HG02610 (cell line): Measurements from ENCODE around the gene SH3GL1.
"Not testable (repeated sequence)": the region's sequence is repeated elsewhere in the genome, so short reads cannot be mapped to it uniquely, and the experiment has no call there.

Source experiments
- ATAC-seq: cut with Tn5 transposase; IDR thresholded peaks from one replicate; pipeline ENCODE4 v1.9.1; 2021; ENCODE audit warnings: mild to moderate bottlenecking, moderate library complexity; ENCODE audit not compliant: unreplicated experiment

The SH3GL1 gene

GRCh38 chr19:4347521-4347920, 52.8 kb downstream of the SH3GL1 start:
- no peak for ATAC-seq

- no peak for ATAC-seq
Measured at GRCh38 chr19:4346020-4346383, 54.3 kb downstream of the SH3GL1 start.

- ATAC-seq = no peak
Measured at GRCh38 chr19:4345342-4346019, 54.9 kb downstream of the SH3GL1 start.

DNA sequence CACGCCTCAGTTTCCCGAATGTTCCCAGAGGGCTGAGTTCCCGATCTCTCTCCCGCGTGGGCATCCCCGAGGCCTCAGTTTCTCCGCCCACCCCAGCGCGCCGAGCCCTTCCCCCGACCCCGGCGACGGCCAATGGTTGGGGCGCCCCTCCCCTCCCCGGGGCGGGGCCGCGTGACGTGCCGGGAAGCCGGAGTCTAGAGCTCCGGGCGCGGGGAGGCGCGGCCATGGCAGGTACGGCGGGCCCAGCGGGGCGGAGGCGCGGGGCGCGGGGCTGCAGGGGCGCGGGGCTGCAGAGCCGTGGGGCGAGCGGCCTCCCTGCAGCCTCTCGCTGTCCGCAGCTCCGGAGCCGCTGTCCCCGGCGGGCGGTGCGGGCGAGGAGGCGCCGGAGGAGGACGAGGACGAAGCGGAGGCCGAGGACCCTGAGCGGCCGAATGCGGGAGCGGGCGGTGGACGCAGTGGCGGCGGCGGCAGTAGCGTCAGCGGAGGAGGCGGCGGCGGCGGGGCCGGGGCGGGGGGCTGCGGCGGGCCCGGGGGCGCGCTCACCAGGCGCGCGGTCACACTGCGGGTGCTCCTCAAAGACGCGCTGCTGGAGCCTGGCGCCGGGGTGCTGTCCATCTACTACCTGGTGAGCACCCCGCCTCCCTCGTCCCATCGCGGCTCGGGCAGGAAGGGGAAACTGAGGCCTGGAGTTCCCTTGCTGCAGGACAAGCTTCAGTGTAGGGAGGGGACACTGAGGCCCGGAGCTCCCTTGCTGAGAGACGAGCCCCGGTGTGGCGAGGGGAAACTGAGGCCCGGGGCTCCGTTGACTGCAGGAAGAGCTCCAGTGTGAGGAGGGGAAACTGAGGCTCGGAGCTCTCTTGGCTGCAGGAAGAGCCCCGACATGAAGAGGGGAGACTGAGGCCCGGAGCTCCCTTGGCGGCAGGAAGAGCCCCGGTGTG, 56.7 kb downstream of the SH3GL1 start, which contains the start of gene MPND:
MPND (plus strand) TSS at position 193 of the 938 bp plus-strand sequence; CDS start at position 225, 32 bp downstream.
- ATAC-seq = peak; percentile 54

- peak; percentile 91 for ATAC-seq
Measured at GRCh38 chr19:4342615-4343369, 57.6 kb downstream of the SH3GL1 start.

GRCh38 chr19:4342314-4342614, 58.1 kb downstream of the SH3GL1 start:
- no peak for ATAC-seq

DNA sequence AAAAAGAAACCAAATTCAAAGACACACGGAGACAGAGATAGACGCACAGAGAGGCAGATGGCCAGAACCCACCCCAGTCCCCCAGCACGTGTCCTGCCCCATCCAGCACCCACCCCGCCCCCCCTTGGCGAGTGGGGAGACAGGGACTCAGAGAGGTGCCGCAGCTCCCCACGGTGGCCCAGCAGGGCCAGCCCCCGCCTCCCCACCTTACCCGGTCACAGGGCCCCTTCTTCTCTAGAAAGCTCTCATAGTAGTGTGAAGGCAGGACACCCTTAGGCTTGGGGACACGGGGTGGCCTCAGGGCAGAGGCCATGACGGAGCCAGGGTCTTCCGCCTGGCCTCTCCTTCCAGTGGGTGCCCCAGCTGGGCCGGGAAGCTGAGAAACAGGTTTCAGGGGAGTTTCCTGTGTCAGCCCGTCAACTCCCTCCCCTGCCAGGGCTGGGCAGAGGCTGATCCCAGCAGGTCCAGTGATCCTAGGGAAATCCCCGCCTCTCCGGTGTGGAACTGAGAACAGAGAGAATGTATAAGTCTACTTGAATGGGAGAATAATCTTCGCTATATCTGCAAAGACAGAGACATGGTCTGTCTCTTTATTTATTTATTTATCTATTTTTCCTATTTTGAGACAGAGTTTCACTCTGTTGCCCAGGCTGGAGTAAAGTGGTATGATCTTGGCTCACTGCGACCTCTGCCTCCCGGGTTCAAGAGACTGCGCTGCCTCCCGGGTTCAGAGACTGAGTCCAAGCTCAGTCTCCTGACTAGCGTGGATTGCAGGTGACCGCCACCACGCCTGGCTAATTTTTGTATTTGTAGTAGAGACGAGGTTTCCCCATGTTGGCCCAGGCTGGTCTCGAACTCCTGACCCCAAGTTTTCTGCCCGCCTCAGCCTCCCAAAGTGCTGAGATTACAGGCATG, 61.6 kb downstream of the SH3GL1 start, which contains the start of gene STAP2:
STAP2 (minus strand) TSS at position 387 of the 915 bp plus-strand sequence; CDS start at position 313, 74 bp downstream.
- no peak for ATAC-seq

DNA sequence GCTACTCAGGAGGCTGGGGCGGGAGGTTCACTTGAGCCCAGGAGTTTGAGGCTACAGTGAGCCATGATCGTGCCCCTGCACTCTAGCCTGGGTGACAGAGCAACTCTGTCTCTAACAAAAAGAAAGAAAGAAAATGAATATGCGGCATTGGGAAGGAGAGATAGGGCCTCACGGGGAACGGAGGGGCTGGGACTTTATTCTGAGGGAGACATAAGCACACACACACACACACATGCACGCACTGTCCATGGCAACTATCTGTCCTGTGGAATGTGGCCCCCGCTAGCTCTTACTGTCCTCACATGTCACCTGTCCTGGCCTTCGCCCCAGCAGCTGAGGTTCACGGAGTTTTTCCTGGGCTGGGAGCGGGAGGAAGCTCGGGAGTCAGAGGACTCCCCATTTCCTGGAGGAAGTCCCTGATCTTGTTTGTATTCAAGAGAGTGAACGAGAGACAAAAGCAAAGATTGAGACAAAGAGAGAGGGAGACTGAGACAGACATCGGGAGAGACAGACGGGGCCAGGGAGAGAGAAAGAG, 62.4 kb downstream of the SH3GL1 start:
- ATAC-seq = no peak

DNA sequence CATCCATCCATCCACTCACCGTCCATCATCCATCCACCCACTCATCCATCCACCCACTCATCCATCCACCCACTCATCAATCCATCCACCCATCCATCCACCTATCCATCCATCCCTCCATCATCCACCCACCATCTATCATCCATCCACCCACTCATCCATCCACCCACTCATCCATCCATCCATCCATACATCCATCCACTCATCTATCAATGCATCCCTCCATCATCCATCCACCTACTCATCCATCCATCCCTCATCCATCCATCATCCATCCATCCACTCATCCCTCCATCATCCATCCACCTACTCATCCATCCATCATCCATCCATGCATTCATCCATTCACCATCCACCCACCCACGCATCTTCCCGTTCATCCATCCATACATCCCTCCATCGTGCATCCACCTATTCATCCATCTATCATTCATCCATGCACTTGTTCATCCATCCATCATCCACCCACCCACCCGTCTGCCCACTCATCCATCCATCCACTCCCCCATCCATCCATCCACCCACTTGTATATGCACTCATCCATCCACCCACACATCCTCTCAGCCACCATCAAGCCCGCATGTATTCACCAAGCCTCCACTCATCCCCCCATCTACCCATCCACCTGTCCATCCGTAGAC, 65.3 kb downstream of the SH3GL1 start:
- no peak for ATAC-seq

DNA sequence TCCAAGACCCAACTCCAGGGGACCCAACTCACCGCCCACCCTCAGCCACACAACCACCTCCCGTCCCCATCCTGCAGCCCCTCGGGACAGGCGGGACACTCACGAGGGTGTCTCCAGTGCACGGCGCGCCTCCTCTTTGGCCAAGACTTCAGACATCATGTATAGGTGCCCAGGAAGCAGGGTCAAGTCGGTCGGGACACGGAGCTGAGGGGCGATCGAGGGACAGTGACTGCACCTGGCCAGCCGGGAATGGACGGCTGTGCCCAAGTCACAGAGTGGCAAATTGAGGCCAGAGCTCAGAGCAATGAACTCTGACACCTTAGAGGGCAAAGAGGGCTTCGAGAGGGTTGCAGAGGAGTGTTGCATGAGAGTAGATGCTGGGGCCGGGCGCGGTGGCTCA, 70.5 kb downstream of the SH3GL1 start:
- ATAC-seq = no peak

GRCh38 chr19:4328991-4329681, 71.2 kb downstream of the SH3GL1 start:
- not testable (repeated sequence) for ATAC-seq

DNA sequence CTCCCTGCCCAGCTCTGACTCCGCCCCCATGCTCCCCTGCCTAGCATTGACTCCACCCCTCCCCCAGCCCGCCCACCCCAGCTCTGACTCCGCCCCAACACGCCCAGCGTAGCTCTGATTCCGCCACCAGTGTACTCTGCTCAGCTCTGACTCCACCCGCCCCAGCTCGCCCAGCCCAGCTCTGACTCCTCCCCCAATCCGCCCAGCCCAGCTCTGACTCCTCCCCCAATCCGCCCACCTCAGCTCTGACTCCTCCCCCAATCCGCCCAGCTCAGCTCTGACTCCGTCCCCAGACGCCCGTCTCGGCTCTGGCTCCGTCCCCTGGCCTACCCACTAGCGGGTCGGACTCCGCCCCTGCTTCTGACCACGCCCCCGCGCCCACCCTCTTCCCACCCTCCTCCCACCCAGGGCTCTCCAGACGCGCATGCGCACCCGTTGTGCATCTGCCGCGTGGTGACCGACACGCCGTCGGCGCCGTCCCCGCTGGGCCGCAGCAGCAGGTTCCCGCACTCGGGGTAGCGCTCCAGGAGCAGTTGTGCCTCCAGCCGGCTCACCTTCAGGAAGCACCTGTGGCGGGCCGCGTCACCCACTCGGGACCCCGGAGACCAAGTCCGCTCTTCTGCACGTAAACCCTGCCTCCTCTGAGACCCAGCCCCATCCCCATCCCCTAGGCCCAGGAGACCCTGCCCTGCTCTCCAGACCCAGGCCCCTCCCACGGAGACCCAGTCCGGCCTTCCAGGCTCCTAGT, 71.9 kb downstream of the SH3GL1 start:
- peak; percentile 79 for ATAC-seq

GRCh38 chr19:4327877-4328242, 72.5 kb downstream of the SH3GL1 start:
- no peak for ATAC-seq

DNA sequence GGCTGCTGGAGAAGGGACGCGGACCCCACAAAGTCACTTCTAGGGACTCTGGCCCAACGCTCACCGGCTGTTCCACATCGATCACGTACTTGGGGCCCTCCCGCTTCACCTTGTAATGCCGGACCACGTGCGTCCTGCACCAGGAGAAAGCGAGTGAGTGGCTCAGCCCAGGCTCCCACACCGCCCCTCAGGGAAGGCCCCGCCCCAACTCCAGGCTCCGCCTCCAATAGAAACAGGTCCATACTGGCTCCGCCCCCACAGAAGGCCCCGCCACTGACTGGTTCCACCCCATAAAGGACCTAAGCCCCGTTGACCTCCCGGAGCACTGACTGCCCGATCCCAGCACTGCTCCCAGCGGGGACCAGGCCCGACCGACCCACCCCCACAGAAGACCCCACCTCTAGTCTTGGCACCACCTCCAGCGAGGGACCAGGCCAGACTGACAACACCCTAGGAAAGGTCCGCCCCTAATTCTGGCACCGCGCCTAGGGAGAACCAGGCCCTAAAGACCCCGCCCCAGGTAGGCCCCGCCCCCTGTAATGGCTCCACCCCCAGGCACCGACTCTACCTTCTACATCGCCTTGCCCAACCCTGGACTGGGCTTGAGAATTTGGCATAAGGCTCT, 73.0 kb downstream of the SH3GL1 start:
- no peak for ATAC-seq

GRCh38 chr19:4326837-4327251, 73.5 kb downstream of the SH3GL1 start:
- no peak for ATAC-seq

DNA sequence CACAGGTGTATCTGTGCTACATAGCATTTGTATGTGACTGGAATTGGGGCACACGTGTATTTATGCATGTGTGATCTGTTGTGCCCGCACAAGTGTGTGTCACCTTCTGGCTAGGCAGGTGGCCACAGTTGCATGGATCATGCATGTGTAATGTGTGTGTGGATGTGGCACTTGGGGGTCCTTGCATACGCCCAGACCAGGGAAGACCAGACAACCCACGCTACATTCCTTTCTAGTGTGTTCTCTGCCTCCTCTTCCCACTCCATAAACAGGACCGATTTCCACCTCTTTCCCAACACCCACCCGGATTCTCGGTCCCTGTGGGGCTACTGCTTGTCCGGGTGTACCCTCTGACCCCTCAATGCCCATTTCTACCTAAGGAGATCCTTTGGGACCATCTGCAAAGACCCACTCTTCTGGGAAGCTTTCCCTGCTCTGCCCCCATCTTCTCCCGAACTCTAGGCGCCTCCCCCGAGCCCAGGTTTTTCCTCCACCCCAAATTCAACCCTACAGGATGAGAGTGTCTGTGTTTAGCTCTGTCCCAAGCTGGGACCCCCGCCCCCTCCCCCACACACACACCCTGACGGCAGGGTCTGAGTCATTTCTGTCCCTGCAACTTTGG, 74.0 kb downstream of the SH3GL1 start:
- no peak for ATAC-seq

- no peak for ATAC-seq
Measured at GRCh38 chr19:4324228-4324627, 76.1 kb downstream of the SH3GL1 start.
